OCI-LY1 (cell line): Measurements from ENCODE around the gene ALOX15.

Experiments
- H2AFZ ChIP-seq: fragments of 200-600 bp; sonication (generic), shearing (Covaris generic); 2 replicates; pipeline ENCODE4 v1.6.0; 2014; ENCODE audit warnings: antibody characterized with exemption, mild to moderate bottlenecking, low read length
- H3F3A ChIP-seq: fragments of 200-600 bp; sonication (generic), shearing (Covaris generic); 2 replicates; pipeline ENCODE4 v1.6.0; 2014; ENCODE audit warnings: mild to moderate bottlenecking, antibody characterized with exemption, low read length, moderate library complexity; ENCODE audit not compliant: insufficient read depth
- H3K27ac ChIP-seq: fragments of 200-600 bp; sonication (generic); 2 replicates; pipeline ENCODE4 v1.5.1; 2014; ENCODE audit warnings: low read length, mixed run types, mild to moderate bottlenecking, low read depth; ENCODE audit not compliant: poor library complexity, severe bottlenecking
- H3K27me3 ChIP-seq: fragments of 200-600 bp; sonication (generic); 2 replicates; pipeline ENCODE4 v1.6.0; 2014; ENCODE audit warnings: antibody characterized with exemption, mild to moderate bottlenecking, low read length, moderate library complexity; ENCODE audit not compliant: insufficient read depth
- H3K36me3 ChIP-seq: fragments of 200-600 bp; sonication (generic); 2 replicates; pipeline ENCODE4 v1.6.1; 2014; ENCODE audit warnings: mild to moderate bottlenecking, antibody characterized with exemption, low read length, moderate library complexity, mixed read lengths; ENCODE audit not compliant: insufficient read depth
- H3K4me1 ChIP-seq: fragments of 200-600 bp; sonication (generic); 2 replicates; pipeline ENCODE4 v1.5.1; 2014; ENCODE audit warnings: mild to moderate bottlenecking, low read length, moderate library complexity; ENCODE audit not compliant: insufficient read depth, severe bottlenecking
- H3K4me2 ChIP-seq: fragments of 200-600 bp; sonication (generic), shearing (Covaris generic); 2 replicates; pipeline ENCODE4 v1.6.1; 2014; ENCODE audit warnings: low read length
- H3K4me3 ChIP-seq: fragments of 200-600 bp; sonication (generic); 2 replicates; pipeline ENCODE4 v1.5.1; 2014; ENCODE audit warnings: low read length, low read depth, mild to moderate bottlenecking, mixed read lengths; ENCODE audit not compliant: poor library complexity, severe bottlenecking
- H3K79me2 ChIP-seq: fragments of 200-600 bp; shearing (Covaris generic); 2 replicates; pipeline ENCODE4 v1.6.1; 2016; ENCODE audit warnings: mixed run types, low read length, mixed read lengths; ENCODE audit not compliant: insufficient read depth
- H3K9ac ChIP-seq: fragments of 200-600 bp; sonication (generic), shearing (Covaris generic); 2 replicates; pipeline ENCODE4 v1.6.1; 2014; ENCODE audit warnings: mild to moderate bottlenecking, low read length, mixed read lengths
- H3K9me2 ChIP-seq: fragments of 200-600 bp; sonication (generic), shearing (Covaris generic); 2 replicates; pipeline ENCODE4 v1.6.1; 2014; ENCODE audit warnings: low read depth, mild to moderate bottlenecking, low read length, mixed read lengths
- H3K9me3 ChIP-seq: fragments of 200-600 bp; shearing (Covaris generic); 2 replicates; pipeline ENCODE4 v1.6.1; 2014; ENCODE audit warnings: low read length, mixed read lengths
- H4K20me1 ChIP-seq: fragments of 200-600 bp; sonication (generic), shearing (Covaris generic); 2 replicates; pipeline ENCODE4 v1.6.0; 2016; ENCODE audit warnings: mild to moderate bottlenecking, low read length; ENCODE audit not compliant: insufficient read depth
- EZH2 ChIP-seq: fragments of 200-600 bp; sonication (generic), shearing (Covaris generic); IDR thresholded peaks from 2 replicates; pipeline ENCODE4 v1.8.0; 2017; ENCODE audit warnings: borderline replicate concordance, mixed run types, mild to moderate bottlenecking, antibody characterized with exemption, low read length, moderate library complexity, mixed read lengths
- TF ChIP-seq, protein P1 (sequence below): fragments of 200-600 bp; sonication (generic), shearing (Covaris generic); IDR thresholded peaks from 2 replicates; pipeline ENCODE4 v1.5.1; 2017; ENCODE audit warnings: mild to moderate bottlenecking, antibody characterized with exemption, low read length, moderate library complexity, mixed read lengths

Gene ALOX15

DNA sequence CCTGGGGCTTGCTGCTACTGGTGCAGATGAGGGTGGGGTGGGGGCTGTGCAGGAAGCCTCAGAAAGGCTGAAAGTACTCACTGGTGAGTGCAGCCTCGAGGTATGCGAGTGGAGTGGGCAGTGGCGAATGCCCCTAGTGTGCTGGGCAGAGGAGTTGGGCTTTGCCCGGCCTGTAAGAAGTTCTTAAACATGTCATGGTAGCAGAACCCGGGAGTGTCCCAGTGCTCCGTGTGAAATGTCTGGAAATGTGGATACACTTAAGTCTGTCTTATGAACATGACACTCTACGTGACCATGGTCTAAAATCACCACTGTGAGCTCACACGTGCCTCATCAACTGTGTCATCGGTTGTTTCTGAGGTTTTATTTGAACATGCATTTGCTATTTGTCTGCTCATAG, 55.4 kb downstream of the ALOX15 start:
- H3K4me3 ChIP-seq = no peak overlapping the region
- H4K20me1 ChIP-seq = no peaks in the 10 kb centered on the region
- no peak overlapping the region for H3K9ac ChIP-seq
- TF ChIP-seq EZH2 = no peak
- TF ChIP-seq, protein P1, sequence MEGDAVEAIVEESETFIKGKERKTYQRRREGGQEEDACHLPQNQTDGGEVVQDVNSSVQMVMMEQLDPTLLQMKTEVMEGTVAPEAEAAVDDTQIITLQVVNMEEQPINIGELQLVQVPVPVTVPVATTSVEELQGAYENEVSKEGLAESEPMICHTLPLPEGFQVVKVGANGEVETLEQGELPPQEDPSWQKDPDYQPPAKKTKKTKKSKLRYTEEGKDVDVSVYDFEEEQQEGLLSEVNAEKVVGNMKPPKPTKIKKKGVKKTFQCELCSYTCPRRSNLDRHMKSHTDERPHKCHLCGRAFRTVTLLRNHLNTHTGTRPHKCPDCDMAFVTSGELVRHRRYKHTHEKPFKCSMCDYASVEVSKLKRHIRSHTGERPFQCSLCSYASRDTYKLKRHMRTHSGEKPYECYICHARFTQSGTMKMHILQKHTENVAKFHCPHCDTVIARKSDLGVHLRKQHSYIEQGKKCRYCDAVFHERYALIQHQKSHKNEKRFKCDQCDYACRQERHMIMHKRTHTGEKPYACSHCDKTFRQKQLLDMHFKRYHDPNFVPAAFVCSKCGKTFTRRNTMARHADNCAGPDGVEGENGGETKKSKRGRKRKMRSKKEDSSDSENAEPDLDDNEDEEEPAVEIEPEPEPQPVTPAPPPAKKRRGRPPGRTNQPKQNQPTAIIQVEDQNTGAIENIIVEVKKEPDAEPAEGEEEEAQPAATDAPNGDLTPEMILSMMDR = no peak
- H2AFZ ChIP-seq = no peak overlapping the region
- H3K4me1 ChIP-seq = no peaks in the 10 kb centered on the region
- H3K4me2 ChIP-seq = no peak overlapping the region
- no peaks in the 10 kb centered on the region for H3K36me3 ChIP-seq
- H3K27me3 ChIP-seq = 0 out of 2 replicates have a peak, but pooled peaks cover 15% of the 10 kb centered on the region
- no peaks in the 10 kb centered on the region for H3K79me2 ChIP-seq
- H3K9me2 ChIP-seq = no peaks in the 10 kb centered on the region
- no peaks in the 10 kb centered on the region for H3F3A ChIP-seq
- no peaks in the 10 kb centered on the region for H3K9me3 ChIP-seq
- no peak overlapping the region for H3K27ac ChIP-seq

DNA sequence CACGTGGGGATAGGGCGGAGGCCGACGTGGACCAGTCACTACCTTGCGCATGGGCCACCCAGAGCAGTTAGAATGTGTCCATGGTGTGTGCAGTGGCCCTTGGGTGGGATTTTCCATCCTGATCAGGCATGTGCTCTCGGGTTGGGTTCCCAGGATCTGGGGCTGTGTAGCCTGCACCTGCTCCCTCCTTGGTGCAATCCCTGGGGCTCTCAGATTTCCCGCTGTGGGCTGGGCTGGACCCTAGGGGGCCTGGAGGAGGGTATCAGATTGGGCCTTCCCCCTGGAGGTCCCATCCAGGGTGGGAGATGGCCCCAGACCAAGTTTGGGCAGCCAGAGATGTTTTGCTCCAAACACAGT, 55.9 kb downstream of the ALOX15 start:
- no peaks in the 10 kb centered on the region for H3K9me3 ChIP-seq
- no peaks in the 10 kb centered on the region for H3K36me3 ChIP-seq
- H4K20me1 ChIP-seq = no peaks in the 10 kb centered on the region
- H3K9ac ChIP-seq = no peak overlapping the region
- no peaks in the 10 kb centered on the region for H3F3A ChIP-seq
- H3K27ac ChIP-seq = no peak overlapping the region
- no peak overlapping the region for H2AFZ ChIP-seq
- H3K9me2 ChIP-seq = no peaks in the 10 kb centered on the region
- no peaks in the 10 kb centered on the region for H3K4me1 ChIP-seq
- 0 out of 2 replicates have a peak, but pooled peaks cover 12% of the 10 kb centered on the region for H3K27me3 ChIP-seq
- no peak overlapping the region for H3K4me3 ChIP-seq
- TF ChIP-seq, protein P1 = no peak
- TF ChIP-seq EZH2 = no peak
- no peaks in the 10 kb centered on the region for H3K79me2 ChIP-seq
- H3K4me2 ChIP-seq = no peak overlapping the region

DNA sequence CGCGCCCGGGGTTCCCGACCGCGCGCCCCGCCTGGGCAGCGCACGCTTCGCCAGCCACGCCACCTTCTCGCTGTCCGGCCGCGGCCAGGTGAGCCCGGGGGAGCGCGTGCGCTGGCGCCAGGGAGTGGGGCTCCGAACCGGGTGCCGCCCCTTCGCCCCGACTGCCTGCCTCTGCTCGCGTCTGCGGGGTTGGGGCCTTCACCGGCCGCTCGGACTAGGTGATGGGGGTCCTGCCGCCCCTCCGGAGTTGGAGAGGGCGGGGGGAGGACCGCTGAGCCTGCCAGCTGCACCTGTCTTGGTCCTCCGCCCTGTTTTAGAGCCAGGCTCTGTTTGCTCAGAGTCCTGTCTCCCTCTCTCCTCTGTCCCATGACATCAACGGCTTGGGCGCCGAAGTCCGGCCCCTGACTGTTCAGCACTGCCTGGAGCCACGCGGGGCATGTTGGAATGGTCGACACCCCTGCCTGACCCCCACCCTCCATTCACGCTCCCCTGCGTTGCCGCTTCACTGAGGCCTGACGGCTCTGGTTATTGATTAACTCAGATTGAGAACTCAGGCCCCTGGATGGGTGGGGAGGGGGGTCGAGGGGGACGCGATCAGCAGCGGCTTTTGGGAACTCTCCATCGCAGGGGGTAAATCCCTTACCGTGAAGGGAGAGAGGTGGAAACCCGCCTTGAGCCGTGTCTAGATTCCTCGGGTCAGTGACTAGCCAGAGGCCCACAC, 56.4 kb downstream of the ALOX15 start:
- H3K4me2 ChIP-seq = no peak overlapping the region

More for the DNA sequence above, 56.4 kb downstream of the ALOX15 start:
- Histone ChIP-seq H3F3A (no peaks in the 10 kb centered on the region), H2AFZ (no peak overlapping the region), H3K4me1 (no peaks in the 10 kb centered on the region), H4K20me1 (no peaks in the 10 kb centered on the region), H3K27me3 (peaks cover 11% of the 10 kb centered on the region; the same call in 1 of the 2 replicates), H3K27ac (no peak overlapping the region), H3K36me3 (no peaks in the 10 kb centered on the region), H3K9me2 (no peaks in the 10 kb centered on the region), H3K9ac (no peak overlapping the region), H3K79me2 (no peaks in the 10 kb centered on the region), H3K4me3 (no peak overlapping the region), H3K9me3 (no peaks in the 10 kb centered on the region)
- TF ChIP-seq, protein P1 = no peak
- TF ChIP-seq EZH2 = no peak
